Measurements from ENCODE around the gene PPIE. TPM values are rescaled to one million over a fixed set of nuclear protein-coding genes. Genes with fewer than 3 reads are reported as not detected.
"Not testable (repeated sequence)": the region's sequence is repeated elsewhere in the genome, so short reads cannot be mapped to it uniquely, and the experiment has no call there.

The PPIE gene
- total RNA-seq, 1 donor from 2014 or later = 32.4 TPM

DNA sequence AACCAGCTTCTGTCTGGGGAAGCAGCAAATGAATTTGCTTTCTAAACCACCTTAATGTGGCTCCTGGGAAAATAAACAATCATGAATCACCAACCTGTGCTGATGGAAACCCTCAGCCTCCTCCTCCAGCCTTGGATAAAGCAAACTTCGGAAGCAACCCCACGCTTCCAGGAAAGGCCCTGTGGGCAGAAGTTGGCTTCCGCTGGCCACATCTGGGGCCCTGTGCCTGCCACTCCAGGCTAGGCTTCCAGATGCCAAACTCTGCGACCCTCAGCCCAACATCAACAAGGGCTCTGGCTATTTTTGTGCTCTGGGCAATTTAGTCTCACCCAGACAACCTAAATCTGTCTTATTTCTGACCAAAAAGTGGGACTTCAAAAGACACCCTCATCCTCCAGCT is 38.6 kb downstream of the PPIE start:
- no peaks in the 10 kb centered on the region for H3K36me3 ChIP-seq
- intact Hi-C loops (cut with DNase I) = no loop called here
- no peak for DNase-seq (ENCODE audit: extremely low spot score in 2 of 2)

GRCh38 chr1:39777896-39778295 is 39.2 kb downstream of the PPIE start:
- H3K4me1 ChIP-seq; H3K4me3 ChIP-seq; H3K9me3 ChIP-seq; H3K36me3 ChIP-seq; H3K27me3 ChIP-seq; DNase-seq (ENCODE audit: extremely low spot score in 2 of 2); H3K27ac ChIP-seq; intact Hi-C loops (cut with DNase I): not testable (repeated sequence)

More for the DNA sequence above, 38.6 kb downstream of the PPIE start:
- Histone ChIP-seq H3K9me3 (no peaks in the 10 kb centered on the region), H3K4me1 (no peaks in the 10 kb centered on the region), H3K4me3 (no peak overlapping the region), H3K27ac (no peak overlapping the region), H3K27me3 (no peaks in the 10 kb centered on the region)
- TF ChIP-seq, protein P1, sequence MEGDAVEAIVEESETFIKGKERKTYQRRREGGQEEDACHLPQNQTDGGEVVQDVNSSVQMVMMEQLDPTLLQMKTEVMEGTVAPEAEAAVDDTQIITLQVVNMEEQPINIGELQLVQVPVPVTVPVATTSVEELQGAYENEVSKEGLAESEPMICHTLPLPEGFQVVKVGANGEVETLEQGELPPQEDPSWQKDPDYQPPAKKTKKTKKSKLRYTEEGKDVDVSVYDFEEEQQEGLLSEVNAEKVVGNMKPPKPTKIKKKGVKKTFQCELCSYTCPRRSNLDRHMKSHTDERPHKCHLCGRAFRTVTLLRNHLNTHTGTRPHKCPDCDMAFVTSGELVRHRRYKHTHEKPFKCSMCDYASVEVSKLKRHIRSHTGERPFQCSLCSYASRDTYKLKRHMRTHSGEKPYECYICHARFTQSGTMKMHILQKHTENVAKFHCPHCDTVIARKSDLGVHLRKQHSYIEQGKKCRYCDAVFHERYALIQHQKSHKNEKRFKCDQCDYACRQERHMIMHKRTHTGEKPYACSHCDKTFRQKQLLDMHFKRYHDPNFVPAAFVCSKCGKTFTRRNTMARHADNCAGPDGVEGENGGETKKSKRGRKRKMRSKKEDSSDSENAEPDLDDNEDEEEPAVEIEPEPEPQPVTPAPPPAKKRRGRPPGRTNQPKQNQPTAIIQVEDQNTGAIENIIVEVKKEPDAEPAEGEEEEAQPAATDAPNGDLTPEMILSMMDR (IDR thresholded peaks at IDR 0.05) = no peak
- TF ChIP-seq POLR2AphosphoS5 (IDR thresholded peaks at IDR 0.05; ENCODE audit: insufficient read depth in 1 of 2, low read depth in 1 of 2) (no peak), POLR2A (IDR thresholded peaks at IDR 0.05) (no peak)

DNA sequence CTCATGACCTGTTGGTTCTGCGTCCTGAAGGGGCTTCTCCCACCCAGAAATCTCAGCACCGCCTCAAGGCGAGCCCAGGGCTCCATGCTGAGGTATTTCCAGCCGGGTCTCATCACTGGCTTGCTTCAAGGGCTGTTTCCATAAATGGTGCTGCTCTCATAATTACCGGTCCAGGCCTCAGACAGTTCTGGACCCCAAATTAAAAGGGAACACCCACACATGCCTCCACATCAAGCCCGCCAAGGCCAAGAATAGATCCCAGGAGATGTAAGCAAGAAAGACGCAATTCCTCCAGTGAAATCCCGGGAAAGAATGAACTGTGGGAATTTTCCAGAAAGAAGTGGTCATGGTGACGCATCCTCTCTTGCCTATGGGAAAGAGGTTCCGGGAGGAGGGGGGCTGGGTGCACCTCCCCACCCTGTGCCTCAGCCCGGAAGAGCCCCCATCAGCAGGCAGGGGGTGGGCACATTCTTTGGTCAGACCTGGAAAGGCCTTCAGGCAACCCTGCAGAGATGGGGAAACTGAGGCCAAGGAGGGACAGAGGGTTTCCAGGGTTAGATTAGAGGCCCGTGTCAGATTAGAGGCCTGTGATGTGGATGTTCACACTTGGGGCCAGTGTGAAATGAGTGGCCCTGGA is 39.9 kb downstream of the PPIE start:
- H3K4me1 ChIP-seq; intact Hi-C loops (cut with DNase I); DNase-seq (ENCODE audit: extremely low spot score in 2 of 2); H3K4me3 ChIP-seq; H3K27ac ChIP-seq; H3K36me3 ChIP-seq; H3K9me3 ChIP-seq; H3K27me3 ChIP-seq: not testable (repeated sequence)

GRCh38 chr1:39779137-39779536 is 40.5 kb downstream of the PPIE start:
- H3K4me3 ChIP-seq = no peak overlapping the region
- TF ChIP-seq POLR2AphosphoS5 (IDR thresholded peaks at IDR 0.05; ENCODE audit: insufficient read depth in 1 of 2, low read depth in 1 of 2) (no peak), POLR2A (IDR thresholded peaks at IDR 0.05) (no peak)
- TF ChIP-seq, protein P1 (IDR thresholded peaks at IDR 0.05) = no peak
- H3K27me3 ChIP-seq = no peaks in the 10 kb centered on the region
- H3K36me3 ChIP-seq = no peaks in the 10 kb centered on the region
- no peak for DNase-seq (ENCODE audit: extremely low spot score in 2 of 2)
- intact Hi-C loops (cut with DNase I) = no loop called here
- no peaks in the 10 kb centered on the region for H3K4me1 ChIP-seq
- H3K9me3 ChIP-seq = no peaks in the 10 kb centered on the region
- no peak overlapping the region for H3K27ac ChIP-seq

DNA sequence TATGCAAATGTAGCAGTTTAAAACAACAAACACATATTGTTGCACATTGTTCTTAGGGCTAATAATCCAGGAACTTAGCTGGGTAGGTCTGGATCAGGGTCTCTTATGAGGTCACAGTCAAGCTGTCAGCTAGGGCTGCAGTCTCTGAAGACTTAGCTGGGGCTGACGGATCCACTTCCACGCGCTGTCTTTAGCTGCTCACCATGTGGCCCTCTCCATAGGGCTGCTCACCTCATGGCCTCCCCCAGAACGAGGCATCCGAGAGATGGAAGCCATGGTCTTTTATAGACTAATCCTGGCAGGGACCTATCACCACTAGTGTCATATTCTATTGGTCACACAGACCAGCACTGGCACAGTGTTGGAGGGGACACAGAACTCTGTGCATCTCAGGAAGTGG is 41.1 kb downstream of the PPIE start:
- TF ChIP-seq, protein P1 (IDR thresholded peaks at IDR 0.05) = no peak
- TF ChIP-seq POLR2AphosphoS5 (IDR thresholded peaks at IDR 0.05; ENCODE audit: insufficient read depth in 1 of 2, low read depth in 1 of 2) = no peak
- TF ChIP-seq POLR2A (IDR thresholded peaks at IDR 0.05) = no peak
- intact Hi-C loops (cut with DNase I) = no loop called here
- no peaks in the 10 kb centered on the region for H3K36me3 ChIP-seq
- H3K9me3 ChIP-seq = no peaks in the 10 kb centered on the region
- no peaks in the 10 kb centered on the region for H3K27me3 ChIP-seq
- no peak overlapping the region for H3K4me3 ChIP-seq
- H3K4me1 ChIP-seq = no peaks in the 10 kb centered on the region
- H3K27ac ChIP-seq = no peak overlapping the region
- no peak for DNase-seq (ENCODE audit: extremely low spot score in 2 of 2)

DNA sequence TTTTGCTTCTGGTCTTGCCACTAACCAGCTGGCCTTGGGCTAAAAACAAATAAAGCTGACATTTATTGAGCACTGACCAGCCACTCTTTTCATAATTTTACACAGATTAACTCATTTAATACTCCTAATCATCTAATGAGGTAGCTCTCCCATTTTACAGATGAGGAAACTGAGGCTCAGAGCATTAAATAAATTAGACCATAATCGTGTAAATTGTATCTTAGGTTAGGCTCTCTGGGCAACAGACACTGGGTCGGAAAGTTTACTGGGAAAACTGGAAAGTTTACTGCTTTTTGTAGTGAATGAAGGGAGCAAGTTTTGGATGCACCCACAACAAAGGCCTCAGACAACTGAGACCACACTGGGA is 42.6 kb downstream of the PPIE start:
- Histone ChIP-seq H3K4me1 (no peaks in the 10 kb centered on the region), H3K27ac (no peak overlapping the region), H3K36me3 (no peaks in the 10 kb centered on the region), H3K4me3 (no peak overlapping the region), H3K27me3 (no peaks in the 10 kb centered on the region), H3K9me3 (no peaks in the 10 kb centered on the region)
- intact Hi-C loops (cut with DNase I) = no loop called here
- TF ChIP-seq, protein P1 (IDR thresholded peaks at IDR 0.05) = no peak
- TF ChIP-seq POLR2A (IDR thresholded peaks at IDR 0.05) = no peak
- no peak for TF ChIP-seq POLR2AphosphoS5 (IDR thresholded peaks at IDR 0.05; ENCODE audit: insufficient read depth in 1 of 2, low read depth in 1 of 2)
- no peak for DNase-seq (ENCODE audit: extremely low spot score in 2 of 2)
